Panc1 (cell line): ENCODE results near the gene THOC2. TPM values are rescaled to one million over a fixed set of nuclear protein-coding genes. Genes with fewer than 3 reads are reported as not detected.
"Not testable (repeated sequence)": the region's sequence is repeated elsewhere in the genome, so short reads cannot be mapped to it uniquely, and the experiment has no call there.

Experiments
- ATAC-seq: fragments of 200-7000 bp; cut with Tn5 transposase; 2 replicates; pipeline ENCODE4 v1.9.1; 2020; ENCODE audit warnings: mild to moderate bottlenecking, moderate library complexity
- BruUV-seq: library from RNA; stranded (reverse); fragments of 400-500 nt; replicated peaks from 2 replicates; lab custom pipeline; 2021; lab: Mats Ljungman, UMichigan
- CTCF ChIA-PET: fragments of 300-600 bp; sonication (Branson Sonifier 250); formaldehyde crosslinking; loops from one replicate; lab custom pipeline; 2022; ENCODE audit warnings: antibody characterized with exemption; lab: Charles Lee
- POLR2A ChIA-PET: fragments of 300-600 bp; sonication (Branson Sonifier 250); formaldehyde crosslinking; loops from one replicate; lab custom pipeline; 2022; ENCODE audit warnings: antibody characterized with exemption; lab: Charles Lee
- DNase-seq: peaks from one replicate; pipeline ENCODE4 v3.0.0-alpha.2; 2010; ENCODE audit warnings: low read depth, low spot score
- H3K27ac ChIP-seq: 2 replicates; pipeline ENCODE4 v1.5.1; 2011; ENCODE audit warnings: mild to moderate bottlenecking, low read length, inconsistent platforms
- H3K27me3 ChIP-seq: fragments of 200-500 bp; sonication (Bioruptor generic); 2 replicates; pipeline ENCODE4 v1.6.0; 2014; ENCODE audit warnings: low read length, inconsistent platforms; ENCODE audit not compliant: control insufficient read depth, insufficient read depth
- H3K36me3 ChIP-seq: fragments of 200-500 bp; sonication (Bioruptor generic); 2 replicates; pipeline ENCODE4 v1.5.1; 2014; ENCODE audit warnings: inconsistent platforms, mild to moderate bottlenecking, low read length, moderate library complexity; ENCODE audit not compliant: control insufficient read depth, insufficient read depth
- H3K4me1 ChIP-seq: 2 replicates; pipeline ENCODE4 v1.5.1; 2011; ENCODE audit warnings: inconsistent platforms, mild to moderate bottlenecking, low read length, moderate library complexity; ENCODE audit not compliant: control insufficient read depth, insufficient read depth
- H3K4me3 ChIP-seq, 2 experiments: 2 replicates each; pipeline ENCODE4 v1.5.1; 2011 to 2012; ENCODE audit warnings: low read depth in 2 of 2, low read length in 2 of 2, mild to moderate bottlenecking in 2 of 2, inconsistent platforms in 1 of 2, moderate library complexity in 1 of 2
- H3K9me3 ChIP-seq: fragments of 200-500 bp; sonication (Bioruptor generic); 2 replicates; pipeline ENCODE4 v1.5.1; 2014; ENCODE audit warnings: low read depth, mild to moderate bottlenecking, inconsistent platforms, low read length, moderate library complexity; ENCODE audit not compliant: control insufficient read depth, insufficient read depth
- SIN3A ChIP-seq: IDR thresholded peaks from 2 replicates; pipeline ENCODE4 v1.6.1; 2012; ENCODE audit warnings: low read depth, mild to moderate bottlenecking, low read length, moderate library complexity, borderline replicate concordance; ENCODE audit not compliant: insufficient read depth
- TCF7L2 ChIP-seq: IDR thresholded peaks from 2 replicates; pipeline ENCODE4 v1.6.1; 2011; ENCODE audit warnings: mild to moderate bottlenecking, low read depth, low read length, inconsistent platforms
- in situ Hi-C: cut with HindIII; loops from 2 replicates; pipeline ENCODE4 v1.10.0; 2016; ENCODE audit warnings: low sequenced_read_pairs, low pct_unique_long_range_greater_than_20kb
- intact Hi-C: fragments of 100-400 bp; cut with micrococcal nuclease; formaldehyde crosslinking; loops from one replicate; pipeline ENCODE4 v1.10.0; 2022; ENCODE audit not compliant: unreplicated experiment
- total RNA-seq: library from RNA; stranded (reverse); gene quantifications from one replicate; pipeline ENCODE4 v1.2.1, GENCODE V29; 2021; ENCODE audit not compliant: unreplicated experiment
- TF ChIP-seq, protein P1 (sequence below), 2 experiments: IDR thresholded peaks; 2 replicates each; pipeline ENCODE4 v1.6.1; 2011 to 2012; ENCODE audit warnings: low read depth in 2 of 2, control low read depth in 1 of 2, low read length in 1 of 2, mild to moderate bottlenecking in 1 of 2, moderate library complexity in 1 of 2; ENCODE audit not compliant: insufficient read depth in 1 of 2

THOC2 gene
- total RNA-seq, 1 experiment from 2014 or later: 194 TPM

DNA sequence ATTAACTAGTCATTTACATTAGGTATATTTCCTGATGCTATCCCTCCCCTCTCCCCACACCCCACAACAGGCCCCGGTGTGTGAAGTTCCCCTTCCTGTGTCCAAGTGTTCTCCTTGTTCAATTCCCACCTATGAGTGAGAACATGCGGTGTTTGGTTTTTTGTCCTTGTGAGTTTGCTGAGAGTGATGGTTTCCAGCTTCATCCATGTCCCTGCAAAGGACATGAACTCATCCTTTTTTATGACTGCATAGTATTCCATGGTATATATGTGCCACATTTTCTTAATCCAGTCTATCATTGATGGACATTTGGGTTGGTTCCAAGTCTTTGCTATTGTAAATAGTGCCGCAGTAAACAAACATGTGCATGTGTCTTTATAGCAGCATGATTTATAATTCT is 69.1 kb downstream of the THOC2 start:
- CTCF ChIA-PET: not testable (repeated sequence)

DNA sequence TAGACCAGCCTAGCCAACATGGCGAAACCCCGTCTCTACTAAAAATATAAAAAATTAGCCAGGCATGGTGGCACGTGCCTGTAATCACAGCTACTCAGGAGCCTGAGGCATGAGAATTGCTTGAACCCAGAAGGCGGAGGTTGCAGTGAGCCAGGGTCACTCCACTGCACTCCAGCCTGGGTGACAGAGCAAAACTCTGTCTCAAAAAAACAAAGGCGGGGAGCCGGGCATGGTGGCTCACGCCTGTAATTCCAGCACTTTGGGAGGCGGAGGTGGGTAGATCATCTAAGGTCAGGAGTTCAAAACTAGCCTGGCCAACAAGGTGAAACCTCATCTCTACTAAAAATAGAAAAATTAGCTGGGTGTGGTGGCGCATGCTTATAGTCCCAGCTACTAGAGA is 76.3 kb downstream of the THOC2 start:
- in situ Hi-C loops, H3K9me3 ChIP-seq, CTCF ChIA-PET, H3K4me1 ChIP-seq, H3K4me3 ChIP-seq, intact Hi-C loops, H3K36me3 ChIP-seq, POLR2A ChIA-PET, BruUV-seq, H3K27ac ChIP-seq, H3K27me3 ChIP-seq, ATAC-seq, DNase-seq: not testable (repeated sequence)

More for the DNA sequence above, 69.1 kb downstream of the THOC2 start:
- in situ Hi-C loops, H3K4me3 ChIP-seq, POLR2A ChIA-PET, DNase-seq, H3K27me3 ChIP-seq, H3K9me3 ChIP-seq, H3K27ac ChIP-seq, intact Hi-C loops, ATAC-seq, BruUV-seq: not testable (repeated sequence)
- Histone ChIP-seq H3K4me1 (peaks cover 12% of the 10 kb centered on the region), H3K36me3 (peaks cover 14% of the 10 kb centered on the region)

DNA sequence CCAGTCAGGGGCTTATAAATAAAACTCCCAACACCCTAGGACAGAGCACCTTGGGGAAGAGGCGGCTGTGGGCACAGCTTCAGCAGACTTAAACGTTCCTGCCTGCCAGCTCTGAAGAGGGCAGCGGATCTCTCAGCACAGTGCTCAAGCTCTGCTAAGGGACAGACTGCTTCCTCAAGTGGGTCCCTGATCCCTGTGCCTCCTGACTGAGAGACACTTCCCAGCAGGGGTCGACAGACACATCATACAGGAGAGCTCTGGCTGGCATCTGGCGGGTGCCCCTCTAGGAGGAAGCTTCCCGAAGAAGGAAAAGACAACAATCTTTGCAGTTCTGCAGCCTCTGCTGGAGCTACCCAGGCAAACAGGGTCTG is 84.1 kb downstream of the THOC2 start:
- in situ Hi-C loops, H3K27me3 ChIP-seq, H3K4me3 ChIP-seq, DNase-seq, H3K9me3 ChIP-seq, intact Hi-C loops, CTCF ChIA-PET, H3K4me1 ChIP-seq, H3K27ac ChIP-seq, BruUV-seq: not testable (repeated sequence)
- 0 out of 2 replicates have a peak, but pooled peaks have one; percentile 1 for TF ChIP-seq TCF7L2
- ATAC-seq: peak; percentile 68
- H3K36me3 ChIP-seq: peaks cover 13% of the 10 kb centered on the region
- POLR2A ChIA-PET: interaction anchor here (0.8 kb wide), 1 partner anchor 23 kb away, joined by 3 read pairs; no protein-coding TSS in a partner anchor

DNA sequence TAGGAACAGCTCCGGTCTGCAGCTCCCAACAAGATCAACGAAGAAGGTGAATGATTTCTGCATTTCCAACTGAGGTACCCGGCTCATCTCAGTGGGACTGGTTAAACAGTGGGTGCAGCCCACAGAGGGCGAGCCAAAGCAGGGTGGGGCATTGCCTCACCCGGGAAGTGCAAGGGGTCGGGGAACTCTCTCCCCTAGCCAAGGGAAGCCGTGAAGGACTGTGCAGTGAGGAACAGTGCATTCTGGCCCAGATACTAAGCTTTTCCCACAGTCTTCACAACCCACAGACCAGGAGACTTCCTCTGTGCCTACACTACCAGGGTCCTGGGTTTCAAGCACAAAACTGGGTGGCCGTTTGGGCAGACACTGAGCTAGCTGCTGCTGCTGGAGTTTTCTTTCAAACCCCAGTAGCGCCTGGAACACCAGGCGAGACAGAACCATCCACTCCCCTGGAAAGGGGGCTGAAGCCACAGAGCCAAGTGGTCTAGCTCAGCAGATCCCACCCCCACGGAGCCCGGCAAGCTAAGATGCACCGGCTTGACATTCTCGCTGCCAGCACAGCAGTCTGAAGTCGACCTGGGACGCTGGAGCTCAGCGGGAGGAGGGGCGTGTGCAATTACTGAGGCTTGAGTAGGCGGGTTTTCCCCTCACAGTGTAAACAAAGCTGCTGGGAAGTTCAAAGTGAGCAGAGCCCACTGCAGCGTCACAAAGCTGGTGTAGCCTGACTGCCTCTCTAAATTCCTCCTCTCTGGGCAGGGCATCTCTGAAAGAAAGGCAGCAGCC is 84.6 kb downstream of the THOC2 start:
- intact Hi-C loops (no loop called here), in situ Hi-C loops (no loop called here)
- no peak for DNase-seq
- CTCF ChIA-PET: no interaction called here
- Histone ChIP-seq H3K4me3 (no peak overlapping the region), H3K27ac (no peak overlapping the region), H3K9me3 (no peaks in the 10 kb centered on the region), H3K4me1 (peaks cover 6% of the 10 kb centered on the region; the same call in 1 of the 2 replicates), H3K27me3 (no peaks in the 10 kb centered on the region), H3K36me3 (peaks cover 13% of the 10 kb centered on the region)
- POLR2A ChIA-PET: interaction anchor here (0.8 kb wide), 1 partner anchor 24 kb away, joined by 3 read pairs; no protein-coding TSS in a partner anchor
- BruUV-seq: no TSS peak
- TF ChIP-seq TCF7L2: peak; percentile 72; the same call in 1 of the 2 replicates
- no peak for TF ChIP-seq SIN3A
- ATAC-seq: peak; percentile 97

DNA sequence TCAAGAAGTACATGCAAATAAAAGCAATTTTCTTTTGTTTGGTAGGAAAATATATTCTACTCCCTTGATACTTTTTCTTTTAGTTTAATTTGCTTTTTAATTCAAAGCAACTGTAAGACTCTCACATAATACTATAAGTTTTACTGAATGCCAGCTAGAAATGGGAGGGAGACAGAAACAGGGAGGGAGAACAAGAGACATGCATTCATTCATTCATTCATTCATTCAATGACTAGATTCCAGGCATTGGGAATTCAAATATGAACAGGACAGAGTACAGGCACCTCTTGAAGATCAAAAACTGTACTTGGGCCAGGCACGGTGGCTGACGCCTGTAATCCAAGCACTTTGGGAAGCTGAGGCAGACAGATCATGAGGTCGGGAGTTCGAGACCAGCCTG is 85.6 kb downstream of the THOC2 start:
- Histone ChIP-seq H3K36me3 (peaks cover 13% of the 10 kb centered on the region), H3K4me3 (no peak overlapping the region), H3K27me3 (no peaks in the 10 kb centered on the region), H3K27ac (no peak overlapping the region), H3K4me1 (peaks cover 6% of the 10 kb centered on the region; the same call in 1 of the 2 replicates), H3K9me3 (no peaks in the 10 kb centered on the region)
- DNase-seq (no peak), ATAC-seq (no peak)
- TF ChIP-seq, protein P1, sequence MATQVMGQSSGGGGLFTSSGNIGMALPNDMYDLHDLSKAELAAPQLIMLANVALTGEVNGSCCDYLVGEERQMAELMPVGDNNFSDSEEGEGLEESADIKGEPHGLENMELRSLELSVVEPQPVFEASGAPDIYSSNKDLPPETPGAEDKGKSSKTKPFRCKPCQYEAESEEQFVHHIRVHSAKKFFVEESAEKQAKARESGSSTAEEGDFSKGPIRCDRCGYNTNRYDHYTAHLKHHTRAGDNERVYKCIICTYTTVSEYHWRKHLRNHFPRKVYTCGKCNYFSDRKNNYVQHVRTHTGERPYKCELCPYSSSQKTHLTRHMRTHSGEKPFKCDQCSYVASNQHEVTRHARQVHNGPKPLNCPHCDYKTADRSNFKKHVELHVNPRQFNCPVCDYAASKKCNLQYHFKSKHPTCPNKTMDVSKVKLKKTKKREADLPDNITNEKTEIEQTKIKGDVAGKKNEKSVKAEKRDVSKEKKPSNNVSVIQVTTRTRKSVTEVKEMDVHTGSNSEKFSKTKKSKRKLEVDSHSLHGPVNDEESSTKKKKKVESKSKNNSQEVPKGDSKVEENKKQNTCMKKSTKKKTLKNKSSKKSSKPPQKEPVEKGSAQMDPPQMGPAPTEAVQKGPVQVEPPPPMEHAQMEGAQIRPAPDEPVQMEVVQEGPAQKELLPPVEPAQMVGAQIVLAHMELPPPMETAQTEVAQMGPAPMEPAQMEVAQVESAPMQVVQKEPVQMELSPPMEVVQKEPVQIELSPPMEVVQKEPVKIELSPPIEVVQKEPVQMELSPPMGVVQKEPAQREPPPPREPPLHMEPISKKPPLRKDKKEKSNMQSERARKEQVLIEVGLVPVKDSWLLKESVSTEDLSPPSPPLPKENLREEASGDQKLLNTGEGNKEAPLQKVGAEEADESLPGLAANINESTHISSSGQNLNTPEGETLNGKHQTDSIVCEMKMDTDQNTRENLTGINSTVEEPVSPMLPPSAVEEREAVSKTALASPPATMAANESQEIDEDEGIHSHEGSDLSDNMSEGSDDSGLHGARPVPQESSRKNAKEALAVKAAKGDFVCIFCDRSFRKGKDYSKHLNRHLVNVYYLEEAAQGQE (IDR thresholded peaks at IDR 0.05; ENCODE audit: insufficient read depth in 1 of 2, low read depth in 2 of 2, low read length in 1 of 2): no peak
- no TSS peak for BruUV-seq
- POLR2A ChIA-PET: no interaction called here
- intact Hi-C loops (no loop called here), in situ Hi-C loops (no loop called here)
- CTCF ChIA-PET: no interaction called here
